ENCODE data around the gene RHBDL1.

The RHBDL1 gene

GRCh38 chr16:674968-675883 is at the start of gene RHBDL1:
Gene RHBDL1, plus strand, starts transcription at chr16:675671. Its CDS starts 120 bp downstream, at chr16:675791.
- DNase-seq = no peak

DNA sequence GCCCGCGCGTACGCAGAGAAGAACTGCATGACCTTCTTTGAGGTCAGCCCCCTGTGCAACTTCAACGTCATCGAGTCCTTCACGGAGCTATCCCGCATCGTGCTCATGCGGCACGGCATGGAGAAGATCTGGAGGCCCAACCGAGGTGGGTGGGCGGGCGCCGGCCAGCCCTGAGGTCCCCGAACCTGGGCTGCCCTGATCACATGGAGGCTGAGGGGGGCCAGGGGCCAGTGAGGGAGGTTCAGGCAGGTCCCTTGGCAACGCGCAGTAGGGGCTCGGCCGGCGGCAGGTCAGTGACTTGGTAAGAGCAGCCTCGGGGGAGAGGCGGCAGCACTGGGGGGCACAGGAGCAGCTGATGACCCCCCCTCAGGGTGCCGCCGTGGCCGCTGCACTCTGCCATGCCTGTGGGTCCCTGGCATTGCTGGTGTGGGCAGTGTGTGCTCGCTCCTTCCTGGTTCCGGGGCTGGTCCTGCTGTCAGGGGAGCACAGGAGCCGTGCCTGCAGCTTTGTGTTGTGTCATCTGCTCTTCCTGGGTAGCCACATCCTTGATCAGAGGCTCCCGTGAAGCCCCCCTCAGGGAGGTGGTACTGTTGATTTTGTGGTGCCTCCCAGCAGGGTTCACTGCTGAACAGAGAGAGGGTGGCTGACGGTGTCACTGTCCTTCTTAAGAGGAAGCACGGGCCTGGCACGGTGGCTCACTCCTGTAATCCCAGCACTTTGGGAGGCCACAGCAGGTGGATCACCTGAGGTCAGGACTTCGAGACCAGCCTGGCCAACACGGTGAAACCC is 49.3 kb upstream of the RHBDL1 start:
- DNase-seq = no peak

GRCh38 chr16:626787-627453 is 48.6 kb upstream of the RHBDL1 start:
- DNase-seq = no peak

DNA sequence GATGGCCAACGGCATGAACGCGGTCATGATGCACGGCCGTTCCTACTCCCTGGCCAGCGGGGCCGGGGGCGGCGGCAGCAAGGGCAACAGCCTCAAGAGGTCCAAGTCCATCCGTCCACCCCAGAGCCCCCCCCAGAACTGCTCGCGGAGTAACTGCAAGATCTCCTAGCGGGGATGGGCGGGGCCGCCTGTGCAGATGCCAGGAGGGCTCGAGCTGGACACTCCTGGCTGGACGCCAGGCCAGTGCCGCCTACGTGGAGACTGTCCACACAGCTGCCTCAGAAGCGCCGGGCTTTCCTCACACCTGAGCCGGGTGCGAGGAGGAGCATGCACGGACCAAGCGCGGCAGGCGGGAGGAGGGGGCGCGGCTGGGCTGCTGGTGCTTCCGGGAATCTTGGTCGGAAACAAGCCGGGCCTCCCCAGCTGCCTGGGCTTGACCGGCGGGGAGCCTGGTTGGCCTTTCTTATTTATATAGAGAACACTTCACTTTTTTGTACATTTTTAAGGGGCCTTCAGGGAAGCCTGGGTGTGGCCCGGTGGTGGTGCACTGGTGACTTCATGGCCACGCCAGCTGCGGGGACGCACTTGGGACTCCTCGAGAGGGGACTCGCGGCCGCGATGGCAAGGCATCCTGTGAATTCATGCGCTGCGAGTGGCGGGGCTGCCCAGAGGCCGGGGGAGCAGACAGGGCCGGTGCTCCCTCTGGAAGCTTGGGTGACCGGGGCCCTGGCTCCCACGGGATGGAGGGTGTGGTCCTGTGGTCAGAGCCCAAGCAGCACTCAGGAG is 47.8 kb upstream of the RHBDL1 start:
- no peak for DNase-seq

DNA sequence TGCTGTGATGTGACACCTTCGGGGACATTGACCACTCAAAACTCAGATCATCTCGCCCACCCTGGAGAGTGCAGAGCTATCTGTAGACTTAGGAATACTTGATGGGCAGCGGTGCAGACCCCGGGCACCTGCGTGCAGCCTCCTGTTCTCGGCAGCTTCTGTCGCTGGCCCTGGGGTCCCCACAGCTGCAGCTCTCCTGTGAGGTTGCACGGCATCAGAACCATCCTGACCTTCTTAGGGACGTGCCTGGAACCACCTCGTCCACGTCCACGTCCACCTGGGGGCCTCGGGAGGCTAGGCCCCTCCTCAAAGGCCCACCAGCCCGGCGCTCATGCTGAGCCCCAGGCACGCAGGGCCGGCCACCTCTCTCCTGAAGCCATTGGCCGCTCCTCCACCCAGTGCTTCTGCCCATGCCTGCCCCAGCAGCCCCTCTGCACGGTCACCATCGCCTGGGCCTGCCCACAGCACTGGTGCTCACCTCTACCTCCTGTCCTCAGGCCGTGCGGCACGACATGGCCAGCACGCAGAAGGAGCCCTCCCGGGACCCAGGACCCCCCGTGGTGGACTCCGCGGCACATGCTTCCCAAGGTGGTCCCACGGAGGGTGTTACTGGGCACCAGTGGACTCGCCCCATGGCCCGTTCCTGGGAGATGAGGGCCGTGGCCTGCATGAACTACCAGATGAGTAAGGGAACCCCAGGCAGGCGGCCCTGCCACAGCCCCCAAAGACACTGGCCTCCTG is 47.0 kb upstream of the RHBDL1 start:
- no peak for DNase-seq

DNA sequence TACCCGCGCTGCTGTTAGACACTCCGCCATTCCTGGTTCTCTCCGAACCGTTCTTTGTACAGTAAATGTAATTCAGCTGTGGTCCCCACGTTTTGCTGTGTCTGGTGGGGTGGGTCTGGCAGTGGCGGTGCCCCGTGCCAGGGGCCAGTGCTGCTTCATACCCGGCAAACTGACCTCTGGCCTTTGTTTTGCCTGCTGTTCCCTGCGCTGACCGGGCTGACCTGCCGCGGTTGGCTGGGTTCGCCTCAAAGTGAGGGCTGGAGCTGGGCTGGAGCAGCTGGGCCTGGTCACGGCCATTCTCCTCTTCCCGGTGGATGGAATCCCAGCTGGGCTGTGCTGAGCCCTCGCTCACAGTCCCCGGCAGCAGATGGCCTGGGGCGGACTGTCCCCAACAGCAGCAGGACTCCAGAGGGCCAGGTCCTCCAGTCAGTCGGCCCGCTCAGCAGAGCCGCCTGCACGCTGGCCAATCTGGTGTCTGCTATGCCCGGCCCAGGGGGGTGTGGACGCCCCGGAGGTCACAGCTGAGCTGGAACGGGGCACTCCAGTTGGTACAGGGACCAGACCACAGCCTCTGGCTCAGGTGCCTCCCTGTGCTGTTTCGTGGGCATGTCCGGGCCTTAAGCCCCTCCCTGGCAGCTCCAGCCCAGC is 46.2 kb upstream of the RHBDL1 start:
- DNase-seq = no peak

GRCh38 chr16:629833-630248 is 45.6 kb upstream of the RHBDL1 start:
- no peak for DNase-seq

DNA sequence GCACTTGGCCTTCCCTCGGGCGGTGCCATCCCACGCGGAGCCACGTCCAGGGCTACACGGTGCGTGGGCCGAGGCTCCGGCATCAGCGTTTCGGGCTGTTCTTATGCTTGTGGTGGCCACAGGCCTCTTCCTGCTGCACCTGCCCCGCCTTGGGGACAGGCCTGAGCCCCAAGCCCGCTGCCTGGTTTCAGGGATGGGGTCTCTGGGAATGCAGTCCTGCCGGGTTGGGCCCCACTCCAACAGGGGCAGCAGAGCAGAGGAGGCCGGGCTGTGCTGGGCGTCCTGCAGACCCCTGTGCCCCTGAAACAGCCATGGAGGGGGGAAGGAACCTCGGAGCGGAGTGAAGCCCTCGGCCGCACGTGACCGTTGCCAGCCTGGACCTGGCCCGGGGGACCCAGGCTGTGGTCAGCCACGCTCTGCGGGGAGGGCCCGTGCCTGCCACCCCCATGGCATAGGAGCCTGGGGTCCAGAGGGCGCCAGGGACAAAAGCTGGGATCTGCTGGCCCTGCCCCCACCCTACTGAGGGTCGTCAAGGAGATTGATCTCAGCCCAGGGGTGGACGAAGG is 45.1 kb upstream of the RHBDL1 start:
- DNase-seq = no peak

GRCh38 chr16:630815-631405 is 44.6 kb upstream of the RHBDL1 start, which contains the start of gene WFIKKN1:
Gene WFIKKN1, plus strand, starts transcription at chr16:630985. Its CDS starts 269 bp downstream, at chr16:631254.
- no peak for DNase-seq

DNA sequence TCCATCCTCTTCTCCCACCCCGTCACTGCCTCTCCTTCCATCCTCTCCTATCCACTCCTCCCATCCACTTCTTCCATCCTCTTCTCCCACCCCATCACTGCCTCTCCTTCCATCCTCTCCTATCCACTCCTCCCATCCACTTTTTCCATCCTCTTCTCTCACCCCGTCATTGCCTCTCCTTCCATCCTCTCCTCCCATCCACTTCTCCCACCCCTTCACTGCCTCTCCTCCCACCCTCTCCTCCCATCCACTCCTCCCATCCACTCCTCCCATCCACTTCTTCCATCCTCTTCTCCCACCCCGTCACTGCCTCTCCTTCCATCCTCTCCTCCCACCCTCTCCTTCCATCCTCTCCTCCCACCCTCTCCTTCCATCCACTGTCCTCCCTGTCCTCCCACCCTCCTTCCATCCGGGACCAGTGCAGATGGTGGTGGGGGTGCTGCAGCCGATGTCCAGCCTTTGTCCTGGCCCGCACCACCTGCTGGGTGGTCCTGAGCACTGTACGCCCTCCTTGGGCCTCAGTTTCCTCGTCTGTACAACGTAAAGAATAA is 43.6 kb upstream of the RHBDL1 start:
- no peak for DNase-seq

GRCh38 chr16:632486-633335 is 42.8 kb upstream of the RHBDL1 start:
- DNase-seq = no peak

GRCh38 chr16:633336-634050 is 42.0 kb upstream of the RHBDL1 start:
- no peak for DNase-seq

DNA sequence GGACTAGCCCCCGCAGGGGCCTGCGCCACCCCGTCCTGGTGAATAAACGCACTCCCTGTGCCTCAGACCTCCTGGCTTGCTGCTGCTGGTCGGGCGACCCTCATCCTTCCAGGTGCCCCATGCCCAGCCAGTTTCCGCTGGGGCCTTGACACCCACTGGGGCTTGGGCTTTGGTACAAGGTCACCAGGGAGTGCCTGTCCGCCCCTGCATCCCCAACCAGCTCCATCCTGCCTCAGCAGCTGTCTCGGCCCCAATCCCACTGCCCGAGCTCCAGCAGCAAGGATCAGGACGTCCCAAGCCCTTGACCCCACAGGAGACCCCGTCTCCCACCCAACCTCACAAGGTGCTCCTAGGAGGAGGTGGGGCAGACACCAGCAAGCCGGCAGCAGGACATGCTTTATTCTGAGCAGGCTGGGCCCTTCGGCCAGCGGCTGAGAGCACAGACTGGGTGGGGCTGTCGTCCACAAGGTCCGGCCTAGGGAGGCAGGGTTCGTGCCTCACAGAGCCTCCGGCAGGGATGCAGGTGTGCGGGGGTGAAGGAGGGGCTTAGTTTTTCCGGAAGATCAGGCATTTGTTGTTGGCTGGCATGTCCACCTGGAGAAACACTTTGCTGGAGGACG is 41.3 kb upstream of the RHBDL1 start:
- DNase-seq = no peak

DNA sequence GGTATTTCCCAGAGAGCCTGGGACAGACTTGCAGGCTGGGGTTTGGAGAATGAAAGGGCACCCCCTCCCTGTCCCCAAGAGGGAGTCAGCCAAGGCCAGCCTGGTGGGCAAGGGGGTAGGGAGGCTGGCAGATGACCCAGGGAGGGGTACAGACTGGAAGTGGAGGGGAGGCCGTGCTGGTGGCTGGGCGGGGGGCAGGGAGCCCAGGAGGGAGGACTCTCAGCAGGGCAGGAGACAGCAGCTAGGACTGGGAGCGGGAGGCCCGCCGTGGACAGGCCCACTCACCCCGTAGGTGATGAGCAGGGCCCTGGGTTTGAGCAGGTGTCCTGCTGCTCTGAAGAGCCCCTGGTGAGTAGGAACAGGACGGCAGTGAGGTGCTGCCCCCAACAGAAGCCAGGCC is 40.5 kb upstream of the RHBDL1 start:
- DNase-seq = no peak

- no peak for DNase-seq
These were observed 39.8 kb upstream of the RHBDL1 start for GRCh38 chr16:635573-636205.

GRCh38 chr16:636206-637080 is 39.0 kb upstream of the RHBDL1 start, which contains the start of gene METTL26:
Gene METTL26, minus strand, starts transcription at chr16:636305. Its CDS starts 15 bp downstream, at chr16:636290.
- peak; percentile 91 for DNase-seq

All from stimulated activated CD4-positive, alpha-beta T cell treated with anti-CD3 and anti-CD28 coated beads, Interleukin-12 subunit alpha, Interleukin-12 subunit beta, amount 100 ng/mL, for 4 hours (primary cell).